SK-N-SH (cell line): ENCODE data around the gene CAMK4. TPM values are rescaled to one million over a fixed set of nuclear protein-coding genes. Genes with fewer than 3 reads are reported as not detected.

Experiments
- CTCF ChIA-PET: fragments of 300-600, 350-600 bp; formaldehyde crosslinking; extraction: SDS; loops from one replicate; lab custom pipeline; 2021; lab: Yijun Ruan, JAX
- POLR2A ChIA-PET: fragments of 350-600 bp; sonication (Branson Sonifier 250); formaldehyde crosslinking; extraction: SDS; loops from one replicate; lab custom pipeline; 2020; ENCODE audit warnings: antibody characterized with exemption, inconsistent platforms; lab: Yijun Ruan, JAX
- DNase-seq: peaks from one replicate; pipeline ENCODE4 v3.0.0; 2012
- H2AFZ ChIP-seq: fragments of 200-600 bp; sonication (generic); 2 replicates; pipeline ENCODE4 v1.8.1; 2016; ENCODE audit warnings: antibody characterized with exemption, mild to moderate bottlenecking, low read depth
- H3F3A ChIP-seq: fragments of 200-600 bp; sonication (generic); replicated peaks from 2 replicates; pipeline ENCODE3; 2016; ENCODE audit warnings: antibody characterized with exemption, mild to moderate bottlenecking; ENCODE audit not compliant: insufficient read depth
- H3K27ac ChIP-seq, 2 experiments: fragments of 200-500 bp in 1 of 2; fragments of 200-600 bp in 1 of 2; sonication (Bioruptor generic) in 1 of 2; sonication (generic), shearing (Covaris generic) in 1 of 2; 2 replicates each; pipeline versions ENCODE4 v1.5.1 to v1.6.1; 2014 to 2016; ENCODE audit warnings: low read depth in 2 of 2, inconsistent platforms in 1 of 2, low read length in 1 of 2, mild to moderate bottlenecking in 1 of 2, mixed read lengths in 1 of 2
- H3K27me3 ChIP-seq: fragments of 200-600 bp; sonication (generic), shearing (Covaris generic); 2 replicates; pipeline ENCODE4 v1.6.1; 2016; ENCODE audit warnings: mixed run types; ENCODE audit not compliant: insufficient read depth
- H3K36me3 ChIP-seq, 2 experiments: fragments of 200-500 bp in 1 of 2; fragments of 200-600 bp in 1 of 2; sonication (Bioruptor generic) in 1 of 2; sonication (generic) in 1 of 2; replicated peaks in 1 of 2; 2 replicates each; pipeline versions ENCODE3 to v1.5.1; 2014 to 2016; ENCODE audit warnings: low read length in 1 of 2, mild to moderate bottlenecking in 1 of 2; ENCODE audit not compliant: insufficient read depth in 2 of 2, control insufficient read depth in 1 of 2
- H3K4me1 ChIP-seq, 2 experiments: fragments of 200-500 bp in 1 of 2; fragments of 200-600 bp in 1 of 2; sonication (Bioruptor generic) in 1 of 2; sonication (generic), shearing (Covaris generic) in 1 of 2; 2 replicates each; pipeline versions ENCODE4 v1.5.1 to v1.6.1; 2014 to 2016; ENCODE audit warnings: low read depth in 1 of 2, low read length in 1 of 2, mixed run types in 1 of 2; ENCODE audit not compliant: insufficient read depth in 2 of 2, control insufficient read depth in 1 of 2
- H3K4me2 ChIP-seq: fragments of 200-600 bp; sonication (generic), shearing (Covaris generic); 2 replicates; pipeline ENCODE4 v1.6.1; 2017; ENCODE audit warnings: mixed run types
- H3K4me3 ChIP-seq, 2 experiments: fragments of 200-500 bp in 1 of 2; fragments of 200-600 bp in 1 of 2; sonication (Bioruptor generic) in 1 of 2; sonication (generic), shearing (Covaris generic) in 1 of 2; 2 replicates each; pipeline versions ENCODE4 v1.5.1 to v1.8.1; 2014 to 2016; ENCODE audit warnings: low read depth in 2 of 2, inconsistent platforms in 1 of 2, low read length in 1 of 2, mild to moderate bottlenecking in 1 of 2, mixed read lengths in 1 of 2, moderate library complexity in 1 of 2
- H3K79me2 ChIP-seq: fragments of 200-600 bp; sonication (generic); 2 replicates; pipeline ENCODE4 v1.8.1; 2017; ENCODE audit warnings: mild to moderate bottlenecking; ENCODE audit not compliant: insufficient read depth
- H3K9ac ChIP-seq: fragments of 200-600 bp; sonication (generic); 2 replicates; pipeline ENCODE4 v1.6.1; 2017; ENCODE audit warnings: mixed run types
- H3K9me2 ChIP-seq: fragments of 200-600 bp; sonication (generic); 2 replicates; pipeline ENCODE4 v1.6.1; 2017; ENCODE audit warnings: mixed run types
- H3K9me3 ChIP-seq: fragments of 200-600 bp; sonication (generic); 2 replicates; pipeline ENCODE4 v1.6.1; 2017; ENCODE audit warnings: mixed run types, mild to moderate bottlenecking, moderate library complexity
- H4K20me1 ChIP-seq: fragments of 200-600 bp; sonication (generic); 2 replicates; pipeline ENCODE4 v1.6.1; 2017; ENCODE audit warnings: mild to moderate bottlenecking, mixed run types; ENCODE audit not compliant: insufficient read depth
- CHD2 ChIP-seq: fragments of 150-350 bp; IDR thresholded peaks from 2 replicates; pipeline ENCODE4 v1.6.1; 2018; ENCODE audit warnings: low read length; ENCODE audit not compliant: partially characterized antibody
- FOXJ3 ChIP-seq: sonication (generic); formaldehyde crosslinking; IDR thresholded peaks from 2 replicates; pipeline ENCODE4 v1.5.1; 2020; ENCODE audit warnings: mild to moderate bottlenecking, missing genetic modification reagents
- GABPA ChIP-seq: IDR thresholded peaks from 2 replicates; pipeline ENCODE4 v1.4.0; 2012; ENCODE audit warnings: low read depth, mild to moderate bottlenecking
- JUND ChIP-seq: IDR thresholded peaks from 2 replicates; pipeline ENCODE4 v1.4.0; 2012
- MEF2A ChIP-seq: IDR thresholded peaks from 2 replicates; pipeline ENCODE4 v1.4.0; 2012; ENCODE audit warnings: low read depth, borderline replicate concordance
- NFIC ChIP-seq: IDR thresholded peaks from 2 replicates; pipeline ENCODE4 v1.4.0; 2012; ENCODE audit warnings: borderline replicate concordance
- PBX3 ChIP-seq: IDR thresholded peaks from 2 replicates; pipeline ENCODE4; 2012
- RCOR1 ChIP-seq: fragments of 150-350 bp; IDR thresholded peaks from 2 replicates; pipeline ENCODE4 v1.6.1; 2017; ENCODE audit warnings: antibody characterized with exemption, low read length
- RFX5 ChIP-seq: IDR thresholded peaks from 2 replicates; pipeline ENCODE4 v1.6.1; 2012; ENCODE audit warnings: mild to moderate bottlenecking, improper control_type of control experiment, low read length
- RXRA ChIP-seq: IDR thresholded peaks from 2 replicates; pipeline ENCODE4 v1.4.0; 2012; ENCODE audit warnings: low read depth, mild to moderate bottlenecking, borderline replicate concordance
- SIN3A ChIP-seq: IDR thresholded peaks from 2 replicates; pipeline ENCODE4 v1.6.1; 2012; ENCODE audit warnings: low read depth, mild to moderate bottlenecking, low read length, moderate library complexity, borderline replicate concordance
- SMC3 ChIP-seq: IDR thresholded peaks from 2 replicates; pipeline ENCODE4 v1.6.1; 2012; ENCODE audit warnings: low read depth, low read length, improper control_type of control experiment
- TAF1 ChIP-seq: IDR thresholded peaks from 2 replicates; pipeline ENCODE4 v1.6.1; 2012; ENCODE audit warnings: low read depth, mild to moderate bottlenecking, low read length, moderate library complexity, borderline replicate concordance
- USF1 ChIP-seq: IDR thresholded peaks from 2 replicates; pipeline ENCODE4 v1.4.0; 2012; ENCODE audit warnings: low read depth, borderline replicate concordance
- YY1 ChIP-seq: IDR thresholded peaks from 2 replicates; pipeline ENCODE4 v1.4.0; 2012; ENCODE audit warnings: low read depth, mild to moderate bottlenecking
- WGBS: methylation state at CpG from one replicate; pipeline ENCODE4 v1.1.6; 2017; ENCODE audit warnings: low lambda C conversion rate; 5-methylcytosine and 5-hydroxymethylcytosine counted together
- polyA plus RNA-seq, 3 experiments: library from polyadenylated mRNA; depleted of rRNA; stranded (reverse); fragments of >200 nt; gene quantifications; 2 replicates each; pipeline ENCODE4 v1.2.3, GENCODE V29; 2012
- TF ChIP-seq, protein P1 (sequence below): IDR thresholded peaks from 2 replicates; pipeline ENCODE4 v1.6.1; 2012; ENCODE audit warnings: mild to moderate bottlenecking, low read depth, low read length, moderate library complexity
- TF ChIP-seq, protein P2 (sequence below): IDR thresholded peaks from 2 replicates; pipeline ENCODE4 v1.4.0; 2012; ENCODE audit warnings: low read depth
- TF ChIP-seq, protein P3 (sequence below): fragments of 150-350 bp; IDR thresholded peaks from 2 replicates; pipeline ENCODE4 v1.6.1; 2017; ENCODE audit warnings: antibody characterized with exemption, low read length, low read depth, borderline replicate concordance

Gene CAMK4
- polyA plus RNA-seq, 1 of the 3 experiments (the other 2 are of a cell fraction): 4.1 TPM

- Histone ChIP-seq H2AFZ (no peak overlapping the region), H3K4me2 (no peak overlapping the region), H3K27ac (no peak overlapping the region), H3F3A (no peaks in the 10 kb centered on the region), H3K36me3 (no peaks in the 10 kb centered on the region), H3K4me1 (peaks cover 0 to 10% of the 10 kb centered on the region in 2 experiments; a peak in 2 of 4 replicates), H3K4me3 (no peak overlapping the region), H4K20me1 (no peaks in the 10 kb centered on the region)
- POLR2A ChIA-PET: no interaction called here
- 90% methylated on average over 2 of the region's 2 CpGs for WGBS
- TF ChIP-seq SMC3 (no peak), NFIC (no peak), RXRA (no peak), RCOR1 (no peak), CHD2 (no peak), RFX5 (no peak), MEF2A (no peak), FOXJ3 (CRISPR knock-in tag) (no peak), YY1 (no peak), PBX3 (no peak), GABPA (no peak), SIN3A (no peak), TAF1 (no peak), USF1 (no peak), JUND (no peak)
- TF ChIP-seq, protein P1, sequence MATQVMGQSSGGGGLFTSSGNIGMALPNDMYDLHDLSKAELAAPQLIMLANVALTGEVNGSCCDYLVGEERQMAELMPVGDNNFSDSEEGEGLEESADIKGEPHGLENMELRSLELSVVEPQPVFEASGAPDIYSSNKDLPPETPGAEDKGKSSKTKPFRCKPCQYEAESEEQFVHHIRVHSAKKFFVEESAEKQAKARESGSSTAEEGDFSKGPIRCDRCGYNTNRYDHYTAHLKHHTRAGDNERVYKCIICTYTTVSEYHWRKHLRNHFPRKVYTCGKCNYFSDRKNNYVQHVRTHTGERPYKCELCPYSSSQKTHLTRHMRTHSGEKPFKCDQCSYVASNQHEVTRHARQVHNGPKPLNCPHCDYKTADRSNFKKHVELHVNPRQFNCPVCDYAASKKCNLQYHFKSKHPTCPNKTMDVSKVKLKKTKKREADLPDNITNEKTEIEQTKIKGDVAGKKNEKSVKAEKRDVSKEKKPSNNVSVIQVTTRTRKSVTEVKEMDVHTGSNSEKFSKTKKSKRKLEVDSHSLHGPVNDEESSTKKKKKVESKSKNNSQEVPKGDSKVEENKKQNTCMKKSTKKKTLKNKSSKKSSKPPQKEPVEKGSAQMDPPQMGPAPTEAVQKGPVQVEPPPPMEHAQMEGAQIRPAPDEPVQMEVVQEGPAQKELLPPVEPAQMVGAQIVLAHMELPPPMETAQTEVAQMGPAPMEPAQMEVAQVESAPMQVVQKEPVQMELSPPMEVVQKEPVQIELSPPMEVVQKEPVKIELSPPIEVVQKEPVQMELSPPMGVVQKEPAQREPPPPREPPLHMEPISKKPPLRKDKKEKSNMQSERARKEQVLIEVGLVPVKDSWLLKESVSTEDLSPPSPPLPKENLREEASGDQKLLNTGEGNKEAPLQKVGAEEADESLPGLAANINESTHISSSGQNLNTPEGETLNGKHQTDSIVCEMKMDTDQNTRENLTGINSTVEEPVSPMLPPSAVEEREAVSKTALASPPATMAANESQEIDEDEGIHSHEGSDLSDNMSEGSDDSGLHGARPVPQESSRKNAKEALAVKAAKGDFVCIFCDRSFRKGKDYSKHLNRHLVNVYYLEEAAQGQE: no peak
- TF ChIP-seq, protein P2, sequence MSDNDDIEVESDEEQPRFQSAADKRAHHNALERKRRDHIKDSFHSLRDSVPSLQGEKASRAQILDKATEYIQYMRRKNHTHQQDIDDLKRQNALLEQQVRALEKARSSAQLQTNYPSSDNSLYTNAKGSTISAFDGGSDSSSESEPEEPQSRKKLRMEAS: no peak
- TF ChIP-seq, protein P3, sequence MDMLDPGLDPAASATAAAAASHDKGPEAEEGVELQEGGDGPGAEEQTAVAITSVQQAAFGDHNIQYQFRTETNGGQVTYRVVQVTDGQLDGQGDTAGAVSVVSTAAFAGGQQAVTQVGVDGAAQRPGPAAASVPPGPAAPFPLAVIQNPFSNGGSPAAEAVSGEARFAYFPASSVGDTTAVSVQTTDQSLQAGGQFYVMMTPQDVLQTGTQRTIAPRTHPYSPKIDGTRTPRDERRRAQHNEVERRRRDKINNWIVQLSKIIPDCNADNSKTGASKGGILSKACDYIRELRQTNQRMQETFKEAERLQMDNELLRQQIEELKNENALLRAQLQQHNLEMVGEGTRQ: no peak
- TF ChIP-seq, all 33 proteins: peak for 0
- no peaks in the 10 kb centered on the region for H3K27me3 ChIP-seq
- H3K9me3 ChIP-seq: no peaks in the 10 kb centered on the region
- CTCF ChIA-PET: interaction anchor here (1.1 to 1.2 kb wide), 3 partner anchors 10 to 156 kb away, joined by 3 to 4 read pairs (median 3); no protein-coding TSS in a partner anchor
- no peak for DNase-seq
- no peaks in the 10 kb centered on the region for H3K9me2 ChIP-seq
- H3K79me2 ChIP-seq: no peaks in the 10 kb centered on the region
- no peak overlapping the region for H3K9ac ChIP-seq
Observed at GRCh38 chr5:111375645-111376044, 151.5 kb downstream of the CAMK4 start.
